ENCODE measurements around the gene ROR1.

The ROR1 gene

DNA sequence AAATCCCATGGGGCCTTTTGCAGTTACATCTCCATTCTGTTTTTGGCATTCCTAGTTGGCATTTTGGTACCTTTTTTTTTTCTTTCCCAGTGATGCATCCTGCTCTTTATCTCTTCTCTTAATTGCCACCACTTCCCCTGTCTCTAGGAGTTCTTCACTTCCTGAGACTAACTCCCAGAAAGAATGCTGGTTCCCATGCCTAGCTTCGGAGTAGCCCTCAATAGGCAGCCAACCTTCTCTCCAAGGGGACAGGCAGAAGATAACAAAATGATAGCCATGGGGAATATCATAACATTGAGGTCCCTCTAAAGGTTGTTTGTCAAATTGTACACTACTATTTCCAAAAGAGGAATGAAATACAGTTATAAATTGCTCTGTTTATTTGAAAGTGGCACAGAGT lies 279.0 kb downstream of the ROR1 start:
- no peak overlapping the region for H3K4me3 ChIP-seq (ENCODE audit: control insufficient read depth, low read depth, low read length)
- TF ChIP-seq, protein P1, sequence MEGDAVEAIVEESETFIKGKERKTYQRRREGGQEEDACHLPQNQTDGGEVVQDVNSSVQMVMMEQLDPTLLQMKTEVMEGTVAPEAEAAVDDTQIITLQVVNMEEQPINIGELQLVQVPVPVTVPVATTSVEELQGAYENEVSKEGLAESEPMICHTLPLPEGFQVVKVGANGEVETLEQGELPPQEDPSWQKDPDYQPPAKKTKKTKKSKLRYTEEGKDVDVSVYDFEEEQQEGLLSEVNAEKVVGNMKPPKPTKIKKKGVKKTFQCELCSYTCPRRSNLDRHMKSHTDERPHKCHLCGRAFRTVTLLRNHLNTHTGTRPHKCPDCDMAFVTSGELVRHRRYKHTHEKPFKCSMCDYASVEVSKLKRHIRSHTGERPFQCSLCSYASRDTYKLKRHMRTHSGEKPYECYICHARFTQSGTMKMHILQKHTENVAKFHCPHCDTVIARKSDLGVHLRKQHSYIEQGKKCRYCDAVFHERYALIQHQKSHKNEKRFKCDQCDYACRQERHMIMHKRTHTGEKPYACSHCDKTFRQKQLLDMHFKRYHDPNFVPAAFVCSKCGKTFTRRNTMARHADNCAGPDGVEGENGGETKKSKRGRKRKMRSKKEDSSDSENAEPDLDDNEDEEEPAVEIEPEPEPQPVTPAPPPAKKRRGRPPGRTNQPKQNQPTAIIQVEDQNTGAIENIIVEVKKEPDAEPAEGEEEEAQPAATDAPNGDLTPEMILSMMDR (conservative IDR thresholded peaks at IDR 0.05; ENCODE audit: control insufficient read depth, insufficient read depth, low read depth, low read length) = no peak
- DNase-seq (ENCODE audit: low read depth) = no peak

GRCh38 chr1:64055310-64055709 lies 281.5 kb downstream of the ROR1 start:
- no peak for DNase-seq (ENCODE audit: low read depth)
- no peak overlapping the region for H3K4me3 ChIP-seq (ENCODE audit: control insufficient read depth, low read depth, low read length)
- TF ChIP-seq, protein P1 (conservative IDR thresholded peaks at IDR 0.05; ENCODE audit: control insufficient read depth, insufficient read depth, low read depth, low read length) = no peak

DNA sequence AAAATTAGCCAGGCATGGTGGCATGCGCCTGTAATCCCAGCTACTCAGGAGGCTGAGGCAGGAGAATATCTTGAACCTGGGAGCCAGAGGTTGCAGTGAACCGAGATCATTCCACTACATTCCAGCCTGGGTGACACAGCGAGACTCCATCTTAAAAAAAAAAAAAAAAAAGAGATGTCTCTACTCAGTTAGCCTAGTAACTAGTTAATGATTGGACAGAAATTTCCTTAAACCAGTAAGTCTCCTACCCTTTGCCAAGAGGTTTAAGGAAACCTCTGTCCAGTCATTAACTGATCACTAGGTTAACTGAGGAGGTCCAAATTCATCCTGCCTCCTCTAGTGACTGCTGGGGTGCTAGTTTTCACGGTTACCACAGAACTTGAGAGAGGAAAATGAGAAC lies 285.7 kb downstream of the ROR1 start:
- TF ChIP-seq, protein P1 (conservative IDR thresholded peaks at IDR 0.05; ENCODE audit: control insufficient read depth, insufficient read depth, low read depth, low read length) = no peak
- DNase-seq (ENCODE audit: low read depth) = no peak
- H3K4me3 ChIP-seq (ENCODE audit: control insufficient read depth, low read depth, low read length) = no peak overlapping the region

DNA sequence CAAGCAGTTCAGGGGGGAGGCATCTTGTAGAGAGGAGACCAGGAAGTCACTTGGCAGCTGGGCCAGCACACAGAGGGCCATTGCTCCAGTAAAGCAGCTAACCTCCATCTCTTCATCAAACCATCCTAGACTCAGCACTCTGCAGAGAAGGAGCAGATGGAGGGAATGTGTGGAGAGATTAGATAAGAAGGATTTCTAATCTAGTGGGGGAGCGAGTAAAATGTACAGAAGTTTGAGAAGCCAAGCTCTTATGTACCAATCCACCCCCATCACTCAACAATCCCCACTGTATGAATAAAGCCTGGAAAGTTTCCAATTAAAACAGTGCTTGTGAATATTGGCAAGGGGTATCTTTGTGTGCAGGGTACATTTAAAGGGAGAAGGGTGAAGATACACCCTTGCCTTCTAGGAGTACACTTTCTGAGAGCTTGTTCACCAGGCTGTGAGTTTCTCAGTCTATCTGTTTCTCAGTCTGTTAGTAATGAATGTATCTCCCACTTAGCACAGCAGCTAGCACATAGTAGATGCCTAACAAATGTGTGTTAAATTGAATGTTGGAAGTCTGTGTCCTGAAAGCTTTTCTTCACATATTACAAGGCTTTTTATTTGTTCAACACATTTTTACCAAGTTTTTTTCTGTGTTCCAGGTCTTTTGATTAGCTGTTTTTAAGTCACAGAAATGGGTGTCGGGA lies 286.9 kb downstream of the ROR1 start:
- peak; percentile 52 for DNase-seq (ENCODE audit: low read depth)
- TF ChIP-seq, protein P1 (conservative IDR thresholded peaks at IDR 0.05; ENCODE audit: control insufficient read depth, insufficient read depth, low read depth, low read length) = no peak
- no peak overlapping the region for H3K4me3 ChIP-seq (ENCODE audit: control insufficient read depth, low read depth, low read length)

GRCh38 chr1:64061430-64062104 lies 287.8 kb downstream of the ROR1 start:
- TF ChIP-seq, protein P1 (conservative IDR thresholded peaks at IDR 0.05; ENCODE audit: control insufficient read depth, insufficient read depth, low read depth, low read length) = no peak
- no peak for DNase-seq (ENCODE audit: low read depth)
- no peak overlapping the region for H3K4me3 ChIP-seq (ENCODE audit: control insufficient read depth, low read depth, low read length)

DNA sequence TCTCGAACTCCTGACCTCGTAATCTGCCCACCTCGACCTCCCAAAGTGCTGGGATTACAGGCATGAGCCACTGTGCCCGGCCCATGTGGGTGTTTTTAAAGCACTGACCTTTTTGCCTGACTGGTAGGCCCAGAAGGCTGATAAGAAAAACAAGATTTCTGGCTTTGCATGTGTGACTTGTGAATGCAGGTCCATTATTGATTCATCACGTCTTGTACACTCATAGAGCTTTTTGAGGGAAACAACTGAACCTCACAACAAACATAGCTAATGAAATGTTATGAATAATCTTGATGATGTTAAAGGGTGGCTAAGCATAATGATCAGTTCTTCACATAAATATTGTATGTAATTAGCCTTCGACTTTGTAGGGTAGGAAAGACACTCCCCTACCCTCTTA lies 288.7 kb downstream of the ROR1 start:
- TF ChIP-seq, protein P1 (conservative IDR thresholded peaks at IDR 0.05; ENCODE audit: control insufficient read depth, insufficient read depth, low read depth, low read length) = no peak
- no peak overlapping the region for H3K4me3 ChIP-seq (ENCODE audit: control insufficient read depth, low read depth, low read length)
- no peak for DNase-seq (ENCODE audit: low read depth)
